ENCODE results near the gene LRMDA. TPM values are rescaled to one million over a fixed set of nuclear protein-coding genes. Genes with fewer than 3 reads are reported as not detected.

Gene LRMDA
- polyA plus RNA-seq, 3 donors, result 39.8 to 59.6 (median 56.4) TPM

GRCh38 chr10:75929630-75930161 is 498.3 kb downstream of the LRMDA start:
- Histone ChIP-seq H3K9ac (ENCODE audit: insufficient read depth, low read length, poor library complexity, severe bottlenecking) (no peak overlapping the region), H3K9me3 (replicated peaks in 1 of 2; ENCODE audit: control insufficient read depth in 1 of 2, insufficient read depth in 1 of 2, low read length in 2 of 2) (no peaks in the 10 kb centered on the region), H3K4me2 (replicated peaks; ENCODE audit: extremely low read depth, low read length, poor library complexity, severe bottlenecking) (no peak overlapping the region), H3K36me3 (replicated peaks in 1 of 2; ENCODE audit: control insufficient read depth in 1 of 2, insufficient read depth in 2 of 2, low read length in 2 of 2) (no peaks in the 10 kb centered on the region), H3K4me3 (replicated peaks in 1 of 3; ENCODE audit: low read depth in 2 of 3, low read length in 3 of 3) (no peak overlapping the region), H3K27ac (ENCODE audit: low read depth in 1 of 2, low read length in 2 of 2) (no peak overlapping the region), H2AFZ (ENCODE audit: insufficient read depth, low read depth, low read length, poor library complexity, severe bottlenecking) (no peak overlapping the region), H3K4me1 (ENCODE audit: control insufficient read depth in 1 of 2, insufficient read depth in 2 of 2, low read length in 2 of 2) (no peaks in the 10 kb centered on the region), H4K20me1 (ENCODE audit: insufficient read depth, low read length) (peaks cover 10% of the 10 kb centered on the region), H3K79me2 (ENCODE audit: insufficient read depth, low read length) (no peaks in the 10 kb centered on the region), H3K27me3 (ENCODE audit: control insufficient read depth in 2 of 2, insufficient read depth in 2 of 2, low read length in 2 of 2) (no peaks in the 10 kb centered on the region)
- Mint-ChIP-seq H3K4me3 (no peak overlapping the region), H3K27me3 (ENCODE audit: low read depth in 3 of 3) (no peaks in the 10 kb centered on the region), H3K27ac (no peak overlapping the region), H3K4me1 (peaks cover 12% of the 10 kb centered on the region), H3K9me3 (no peaks in the 10 kb centered on the region), H3K36me3 (peaks cover 0 to 3% of the 10 kb centered on the region in 2 donors)
- TF ChIP-seq CTCF (IDR thresholded peaks at IDR 0.05), result no peak
- intact Hi-C loops (cut with micrococcal nuclease), result no loop called here
- DNase-seq, result no peak
- no CpG with 5 or more reads among the region's 2 CpGs for WGBS (ENCODE audit: insufficient coverage)

GRCh38 chr10:75932921-75933320 is 501.5 kb downstream of the LRMDA start:
- no CpG with 5 or more reads among the region's 3 CpGs for WGBS (ENCODE audit: insufficient coverage)
- no peaks in the 10 kb centered on the region for H3K27me3 Mint-ChIP-seq (ENCODE audit: low read depth in 3 of 3)
- Histone ChIP-seq H3K79me2 (ENCODE audit: insufficient read depth, low read length) (no peaks in the 10 kb centered on the region), H3K4me1 (ENCODE audit: control insufficient read depth in 1 of 2, insufficient read depth in 2 of 2, low read length in 2 of 2) (peaks cover 3 to 7% of the 10 kb centered on the region in 2 donors), H3K9me3 (replicated peaks in 1 of 2; ENCODE audit: control insufficient read depth in 1 of 2, insufficient read depth in 1 of 2, low read length in 2 of 2) (no peaks in the 10 kb centered on the region), H3K27ac (ENCODE audit: low read depth in 1 of 2, low read length in 2 of 2) (no peak overlapping the region), H3K4me3 (replicated peaks in 1 of 3; ENCODE audit: low read depth in 2 of 3, low read length in 3 of 3) (no peak overlapping the region), H3K9ac (ENCODE audit: insufficient read depth, low read length, poor library complexity, severe bottlenecking) (no peak overlapping the region), H2AFZ (ENCODE audit: insufficient read depth, low read depth, low read length, poor library complexity, severe bottlenecking) (no peak overlapping the region), H3K27me3 (ENCODE audit: control insufficient read depth in 2 of 2, insufficient read depth in 2 of 2, low read length in 2 of 2) (no peaks in the 10 kb centered on the region), H3K36me3 (replicated peaks in 1 of 2; ENCODE audit: control insufficient read depth in 1 of 2, insufficient read depth in 2 of 2, low read length in 2 of 2) (no peaks in the 10 kb centered on the region), H3K4me2 (replicated peaks; ENCODE audit: extremely low read depth, low read length, poor library complexity, severe bottlenecking) (no peak overlapping the region), H4K20me1 (ENCODE audit: insufficient read depth, low read length) (peaks cover 13% of the 10 kb centered on the region)
- H3K4me3 Mint-ChIP-seq, result no peak overlapping the region
- H3K9me3 Mint-ChIP-seq, result no peaks in the 10 kb centered on the region
- intact Hi-C loops (cut with micrococcal nuclease), result no loop called here
- TF ChIP-seq CTCF (IDR thresholded peaks at IDR 0.05), result no peak
- H3K4me1 Mint-ChIP-seq, result peaks cover 19% of the 10 kb centered on the region
- H3K27ac Mint-ChIP-seq, result no peak overlapping the region
- DNase-seq, result peak; percentile 13 to 50 (median 18)
- no peaks in the 10 kb centered on the region for H3K36me3 Mint-ChIP-seq

Data from CD14-positive monocyte (primary cell).